H1 (cell line): ENCODE measurements around the gene ZFAND2B. TPM values are rescaled to one million over a fixed set of nuclear protein-coding genes. Genes with fewer than 3 reads are reported as not detected.

Experiments
- CTCF ChIA-PET: fragments of 300-600 bp; sonication (Branson Sonifier 250); formaldehyde crosslinking; loops from one replicate; lab custom pipeline; 2021; ENCODE audit not compliant: partially characterized antibody; lab: Charles Lee
- POLR2A ChIA-PET: fragments of 300-600 bp; sonication (Branson Sonifier 250); formaldehyde crosslinking; loops from one replicate; lab custom pipeline; 2021; ENCODE audit warnings: inconsistent platforms; ENCODE audit not compliant: partially characterized antibody; lab: Charles Lee
- DNase-seq, 2 experiments: peaks; one replicate each; pipeline versions ENCODE4 v3.0.0 to v3.0.0-alpha.2; 2010 to 2022; ENCODE audit warnings: low spot score in 2 of 2, low read depth in 1 of 2, mixed read lengths in 1 of 2
- FAIRE-seq: peaks from 2 replicates; lab custom pipeline; 2011; peaks lifted over from hg19 to GRCh38; lab: Jason Lieb, UNC
- H2AFZ ChIP-seq: 2 replicates; pipeline ENCODE4 v1.8.1; 2012; ENCODE audit warnings: low read length, inconsistent platforms
- H2AK5ac ChIP-seq: 2 replicates; pipeline ENCODE4 v1.6.1; 2013; ENCODE audit warnings: low read depth, low read length
- H2BK120ac ChIP-seq: replicated peaks from 2 replicates; pipeline ENCODE3; 2013; ENCODE audit warnings: low read depth, low read length, inconsistent platforms
- H2BK12ac ChIP-seq: 2 replicates; pipeline ENCODE4 v1.6.1; 2013; ENCODE audit warnings: low read depth, low read length
- H2BK15ac ChIP-seq: 2 replicates; pipeline ENCODE4 v1.6.1; 2013; ENCODE audit warnings: low read length
- H2BK20ac ChIP-seq: 2 replicates; pipeline ENCODE4 v1.6.1; 2013; ENCODE audit warnings: low read length
- H2BK5ac ChIP-seq: 2 replicates; pipeline ENCODE4 v1.6.1; 2013; ENCODE audit warnings: low read depth, low read length
- H3K14ac ChIP-seq: 2 replicates; pipeline ENCODE4 v1.6.1; 2013; ENCODE audit warnings: inconsistent platforms; ENCODE audit not compliant: insufficient read length
- H3K18ac ChIP-seq: 2 replicates; pipeline ENCODE4 v1.6.1; 2013; ENCODE audit warnings: low read length; ENCODE audit errors: extremely low read depth
- H3K23ac ChIP-seq: 2 replicates; pipeline ENCODE4 v1.6.1; 2013; ENCODE audit warnings: inconsistent platforms; ENCODE audit not compliant: insufficient read length
- H3K23me2 ChIP-seq: 2 replicates; pipeline ENCODE4 v1.6.1; 2013; ENCODE audit warnings: low read depth, low read length
- H3K27ac ChIP-seq: 2 replicates; pipeline ENCODE4 v1.6.1; 2011; ENCODE audit warnings: low read depth, low read length, inconsistent platforms
- H3K27me3 ChIP-seq, 4 experiments: replicated peaks in 1 of 4; 1 replicate in 1 of 4; 2 replicates in 3 of 4; pipeline versions ENCODE4 v1.6.1 to v1.8.1; 2011 to 2013; ENCODE audit warnings: low read length in 3 of 4, mild to moderate bottlenecking in 3 of 4, inconsistent platforms in 2 of 4, mixed read lengths in 2 of 4, moderate library complexity in 1 of 4; ENCODE audit not compliant: control insufficient read depth in 3 of 4, insufficient read depth in 3 of 4; ENCODE audit errors: extremely low read depth in 1 of 4
- H3K36me3 ChIP-seq, 4 experiments: 2 replicates each; pipeline versions ENCODE4 v1.6.1 to v1.8.1; 2011 to 2013; ENCODE audit warnings: mild to moderate bottlenecking in 4 of 4, low read length in 3 of 4, moderate library complexity in 2 of 4, control low read depth in 1 of 4, inconsistent platforms in 1 of 4; ENCODE audit not compliant: insufficient read depth in 4 of 4, control insufficient read depth in 2 of 4
- H3K4ac ChIP-seq: replicated peaks from 2 replicates; pipeline ENCODE3; 2013; ENCODE audit warnings: low read length, low read depth, mixed read lengths, inconsistent platforms; ENCODE audit not compliant: insufficient read length
- H3K4me1 ChIP-seq, 4 experiments: replicated peaks in 1 of 4; 1 replicate in 1 of 4; 2 replicates in 3 of 4; pipeline versions ENCODE4 v1.6.1 to v1.8.1; 2011 to 2013; ENCODE audit warnings: low read length in 3 of 4, inconsistent platforms in 2 of 4, mixed read lengths in 1 of 4; ENCODE audit not compliant: insufficient read depth in 4 of 4, control insufficient read depth in 3 of 4
- H3K4me2 ChIP-seq, 2 experiments: 2 replicates each; pipeline versions ENCODE4 v1.6.1 to v1.8.1; 2011 to 2013; ENCODE audit warnings: low read depth in 2 of 2, low read length in 2 of 2, control low read depth in 1 of 2, inconsistent platforms in 1 of 2, mild to moderate bottlenecking in 1 of 2; ENCODE audit not compliant: insufficient read depth in 1 of 2
- H3K4me3 ChIP-seq, 4 experiments: fragments of 200-600, 300-600 bp in 1 of 4; sonication (generic), shearing (Covaris generic), sonication (Bioruptor Twin) in 1 of 4; 2 replicates each; pipeline versions ENCODE4 v1.5.1 to v1.8.1; 2011 to 2016; ENCODE audit warnings: low read length in 4 of 4, low read depth in 3 of 4, control low read depth in 2 of 4, inconsistent platforms in 2 of 4, mild to moderate bottlenecking in 2 of 4, mixed read lengths in 1 of 4, moderate library complexity in 1 of 4; ENCODE audit not compliant: insufficient read depth in 2 of 4; ENCODE audit errors: extremely low read depth in 1 of 4
- H3K56ac ChIP-seq: replicated peaks from 2 replicates; pipeline ENCODE3; 2013; ENCODE audit warnings: low read depth, mild to moderate bottlenecking, mixed read lengths, low read length, inconsistent platforms; ENCODE audit not compliant: insufficient read length
- H3K79me1 ChIP-seq: 2 replicates; pipeline ENCODE4 v1.6.1; 2013; ENCODE audit warnings: low read depth, low read length, control low read depth
- H3K79me2 ChIP-seq, 2 experiments: 2 replicates each; pipeline versions ENCODE4 v1.6.1 to v1.8.1; 2012 to 2013; ENCODE audit warnings: low read length in 2 of 2, mild to moderate bottlenecking in 2 of 2, inconsistent platforms in 1 of 2; ENCODE audit not compliant: insufficient read depth in 2 of 2, control insufficient read depth in 1 of 2
- H3K9ac ChIP-seq, 4 experiments: replicated peaks in 1 of 4; 1 replicate in 1 of 4; 2 replicates in 3 of 4; pipeline versions ENCODE4 v1.6.1 to v1.8.1; 2011 to 2013; ENCODE audit warnings: low read depth in 3 of 4, low read length in 3 of 4, control low read depth in 2 of 4, mild to moderate bottlenecking in 2 of 4, moderate library complexity in 2 of 4, inconsistent platforms in 1 of 4; ENCODE audit errors: extremely low read depth in 1 of 4
- H3K9me3 ChIP-seq, 2 experiments: 2 replicates each; pipeline versions ENCODE4 v1.6.1 to v1.8.1; 2012 to 2013; ENCODE audit warnings: mild to moderate bottlenecking in 2 of 2, moderate library complexity in 2 of 2, control low read depth in 1 of 2, inconsistent platforms in 1 of 2, low read depth in 1 of 2, low read length in 1 of 2, mixed read lengths in 1 of 2; ENCODE audit not compliant: insufficient read depth in 2 of 2
- H4K20me1 ChIP-seq, 2 experiments: replicated peaks in 1 of 2; 2 replicates each; pipeline versions ENCODE3 to v1.8.1; 2011 to 2013; ENCODE audit warnings: inconsistent platforms in 2 of 2, low read length in 2 of 2, mild to moderate bottlenecking in 1 of 2; ENCODE audit not compliant: insufficient read depth in 2 of 2, control insufficient read depth in 1 of 2
- H4K5ac ChIP-seq: 2 replicates; pipeline ENCODE4 v1.6.1; 2013; ENCODE audit warnings: low read length, low read depth, mixed read lengths, inconsistent platforms; ENCODE audit not compliant: insufficient read length
- H4K8ac ChIP-seq: 2 replicates; pipeline ENCODE4 v1.8.0; 2013; ENCODE audit warnings: mild to moderate bottlenecking, moderate library complexity, low read length, inconsistent platforms; ENCODE audit not compliant: insufficient read depth; ENCODE audit errors: extremely low read depth
- H4K91ac ChIP-seq: replicated peaks from 2 replicates; pipeline ENCODE3; 2013; ENCODE audit warnings: low read length, mixed read lengths, inconsistent platforms; ENCODE audit not compliant: insufficient read length
- CEBPB ChIP-seq: IDR thresholded peaks from 2 replicates; pipeline ENCODE4 v1.6.1; 2012; ENCODE audit warnings: low read depth, low read length
- KDM1A ChIP-seq: fragments of 200-600, 300-600 bp; sonication (generic); IDR thresholded peaks from 2 replicates; pipeline ENCODE4 v1.7.1; 2016; ENCODE audit warnings: mild to moderate bottlenecking, low read length, borderline replicate concordance
- RFX5 ChIP-seq: IDR thresholded peaks from 2 replicates; pipeline ENCODE4 v1.6.1; 2011; ENCODE audit warnings: low read depth, low read length, improper control_type of control experiment, borderline replicate concordance
- SRF ChIP-seq: IDR thresholded peaks from 2 replicates; pipeline ENCODE4 v1.6.1; 2011; ENCODE audit warnings: mild to moderate bottlenecking, low read depth, low read length, moderate library complexity
- WGBS, 2 experiments: shearing (Covaris generic) in 1 of 2; methylation state at CpG; one replicate each; pipeline versions ENCODE4 v1.1.6 to v1.1.7; 2013 to 2015; ENCODE audit warnings: low lambda C conversion rate in 2 of 2, mixed read lengths in 2 of 2, inconsistent platforms in 1 of 2, low coverage in 1 of 2, missing lambda C conversion rate in 1 of 2; ENCODE audit not compliant: insufficient replicate concordance in 2 of 2, insufficient coverage in 1 of 2, insufficient read length in 1 of 2; ENCODE audit errors: extremely low coverage in 1 of 2, missing lambda C conversion rate in 1 of 2; 5-methylcytosine and 5-hydroxymethylcytosine counted together
- polyA plus RNA-seq, 7 experiments: library from polyadenylated mRNA; depleted of rRNA in 3 of 7; stranded (reverse) in 5 of 7; unstranded in 2 of 7; fragments of >200 nt in 5 of 7; fragments of 200-250 nt in 2 of 7; gene quantifications; 1 replicate in 5 of 7; 2 replicates in 1 of 7; 4 replicates in 1 of 7; pipeline versions ENCODE4 v1.2.1 to v1.2.3, GENCODE V29; 2011 to 2013; ENCODE audit warnings: missing spikeins in 2 of 7, mixed read lengths in 2 of 7
- total RNA-seq: library from RNA; stranded (reverse); fragmentation: NEBNext Ultra II Directional; extraction: Animal tissue kit (Norgen Biotek cat#: 25700); gene quantifications from 2 replicates; pipeline ENCODE4 v1.2.1, GENCODE V29; 2021

Gene ZFAND2B
- total and polyA plus RNA-seq, 2 of the 8 experiments (the other 6 are each of a cell fraction or from before 2014, with no cell fraction given) = 16.0 to 17.9 TPM

GRCh38 chr2:219246559-219246958 lies 40.0 kb downstream of the ZFAND2B start:
- DNase-seq = no peak
- H3K4me1 ChIP-seq = peaks cover 0 to 5% (median 3%) of the 10 kb centered on the region in 4 experiments; a peak in 3 of 7 replicates
- peak overlapping the region in 2 of 4 experiments; percentile 74 to 81; a peak in 2 of 8 replicates for H3K4me3 ChIP-seq
- CTCF ChIA-PET = interaction anchor here (1.4 to 2.5 kb wide), 5 partner anchors 28 to 107 kb away, joined by 3 to 24 read pairs (median 7); partner anchors contain the start of gene DNAJB2
- no peak overlapping the region for H4K91ac ChIP-seq
- no peak overlapping the region for H3K14ac ChIP-seq
- no peak overlapping the region for H4K5ac ChIP-seq
- no peak overlapping the region for H2BK15ac ChIP-seq
- no peak overlapping the region for H3K4ac ChIP-seq
- no peak overlapping the region for H3K23ac ChIP-seq
- H3K4me2 ChIP-seq = peak overlapping the region in 1 of 2 experiments; percentile 98; a peak in 1 of 4 replicates
- no peak overlapping the region for H3K9ac ChIP-seq
- no peak overlapping the region; the same call in 1 of the 2 replicates for H2BK12ac ChIP-seq
- no peaks in the 10 kb centered on the region for H3K9me3 ChIP-seq
- H3K18ac ChIP-seq = no peak overlapping the region
- peaks cover 0 to 9% (median 5%) of the 10 kb centered on the region in 4 experiments; a peak in 5 of 8 replicates for H3K36me3 ChIP-seq
- H3K27ac ChIP-seq = no peak overlapping the region
- H3K79me2 ChIP-seq = peaks cover 0 to 5% of the 10 kb centered on the region in 2 experiments; a peak in 1 of 4 replicates
- TF ChIP-seq RFX5 = no peak
- TF ChIP-seq KDM1A = no peak
- no peak for TF ChIP-seq CEBPB
- no peak for TF ChIP-seq SRF
- TF ChIP-seq, all 59 proteins: peak for 0
- H3K56ac ChIP-seq = no peak overlapping the region
- no peak overlapping the region for H2BK5ac ChIP-seq
- no peak overlapping the region for H2BK120ac ChIP-seq
- H4K8ac ChIP-seq = no peak overlapping the region
- no peak for FAIRE-seq
- 93% methylated on average over 10 of the region's 10 CpGs; no CpG with 5 or more reads in 1 of the 2 experiments for WGBS, 2 experiments
- 0 out of 7 replicates have a peak, but pooled peaks cover 0 to under 1% (median 0%) of the 10 kb centered on the region in 4 experiments for H3K27me3 ChIP-seq
- peak overlapping the region; percentile 28; the same call in 1 of the 2 replicates for H2AK5ac ChIP-seq
- peaks cover 8% of the 10 kb centered on the region for H3K23me2 ChIP-seq
- H3K79me1 ChIP-seq = 0 out of 2 replicates have a peak, but pooled peaks cover 5% of the 10 kb centered on the region
- H2AFZ ChIP-seq = no peak overlapping the region
- POLR2A ChIA-PET = interaction anchor here (1.0 to 14.9 kb wide), 10 partner anchors 8 to 141 kb away, joined by 3 to 190 read pairs (median 5); partner anchors contain the start of genes ABCB6, ANKZF1, ATG9A and DNPEP
- no peaks in the 10 kb centered on the region for H4K20me1 ChIP-seq
- H2BK20ac ChIP-seq = no peak overlapping the region
